Anterior cingulate cortex (tissue), 58 donors: ENCODE results near the gene LRATD1.
A peak's percentile ranks its signal among the peaks of the same experiment; 100 is the strongest.
"Not testable (repeated sequence)": the region's sequence is repeated elsewhere in the genome, so short reads cannot be mapped to it uniquely, and the experiment has no call there.

Experiments used
- DNase-seq, 58 donors: peaks; one replicate each; lab custom pipeline; 2025; lab: John Stamatoyannopoulos, UW

LRATD1 gene, protein sequence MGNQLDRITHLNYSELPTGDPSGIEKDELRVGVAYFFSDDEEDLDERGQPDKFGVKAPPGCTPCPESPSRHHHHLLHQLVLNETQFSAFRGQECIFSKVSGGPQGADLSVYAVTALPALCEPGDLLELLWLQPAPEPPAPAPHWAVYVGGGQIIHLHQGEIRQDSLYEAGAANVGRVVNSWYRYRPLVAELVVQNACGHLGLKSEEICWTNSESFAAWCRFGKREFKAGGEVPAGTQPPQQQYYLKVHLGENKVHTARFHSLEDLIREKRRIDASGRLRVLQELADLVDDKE

DNA sequence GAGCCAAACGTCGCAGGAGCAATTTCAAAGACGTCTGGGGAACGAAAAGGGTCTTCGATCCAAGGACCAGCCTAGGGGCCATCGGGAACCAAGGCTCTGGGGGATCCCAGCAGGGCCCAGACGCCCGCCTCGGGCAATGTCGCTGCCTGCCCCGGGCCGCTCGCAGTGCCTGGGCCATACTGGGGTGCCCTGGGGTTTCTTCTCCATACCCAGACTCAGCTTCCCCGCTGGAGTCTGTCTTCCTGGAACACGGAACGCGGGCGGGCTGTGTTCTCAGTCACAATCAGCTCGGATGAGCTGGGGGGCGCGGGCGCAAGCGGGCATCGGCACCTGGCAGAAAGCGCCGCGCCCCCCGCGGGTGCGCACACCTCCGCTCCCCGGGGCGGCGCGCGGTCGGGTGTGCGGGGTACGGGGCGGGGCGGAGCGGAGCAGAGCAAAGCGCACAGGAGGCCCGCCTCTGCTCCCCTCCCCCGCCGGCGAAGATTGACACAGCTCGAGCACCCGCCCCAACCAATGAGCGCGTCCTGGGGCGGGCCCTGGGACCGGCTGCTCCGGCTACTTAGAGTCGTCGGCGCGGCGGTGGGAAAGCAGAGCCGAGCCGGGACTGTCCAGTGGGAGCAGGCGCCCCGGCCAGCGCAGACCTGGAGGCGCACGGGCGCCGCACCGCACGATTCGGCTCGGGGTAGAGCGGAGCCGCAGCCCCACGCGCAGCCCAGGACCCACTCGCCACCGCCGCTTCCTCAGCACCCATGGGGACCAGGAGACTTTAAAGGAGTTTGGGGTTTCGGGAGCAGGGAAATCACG is at the start of gene LRATD1:
Gene LRATD1, plus strand, starts transcription at position 585 of the 804 bp plus-strand sequence. CDS start 1,263 bp downstream, outside the sequence.
- DNase-seq = peak; percentile 34 to 93 (median 78)

DNA sequence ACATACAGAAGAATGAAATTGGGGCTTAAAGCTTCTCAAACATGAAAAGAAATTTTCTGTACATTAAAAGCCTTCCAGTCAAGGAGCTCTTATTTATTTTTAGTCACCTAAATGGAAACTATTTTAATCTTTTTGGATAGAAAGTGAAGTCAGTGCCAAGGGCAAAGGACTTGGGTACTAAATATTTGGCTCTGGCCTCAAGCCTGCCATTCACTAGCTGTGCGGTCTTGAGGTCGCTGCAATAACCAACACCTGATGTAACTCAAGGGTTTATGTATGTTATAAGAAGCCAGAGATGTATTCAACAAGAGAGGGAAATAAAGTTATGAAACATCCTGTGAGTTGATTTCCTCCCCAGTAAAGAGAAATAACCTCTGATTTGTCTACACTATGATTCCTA is 49.5 kb upstream of the LRATD1 start:
- DNase-seq = no peak

DNA sequence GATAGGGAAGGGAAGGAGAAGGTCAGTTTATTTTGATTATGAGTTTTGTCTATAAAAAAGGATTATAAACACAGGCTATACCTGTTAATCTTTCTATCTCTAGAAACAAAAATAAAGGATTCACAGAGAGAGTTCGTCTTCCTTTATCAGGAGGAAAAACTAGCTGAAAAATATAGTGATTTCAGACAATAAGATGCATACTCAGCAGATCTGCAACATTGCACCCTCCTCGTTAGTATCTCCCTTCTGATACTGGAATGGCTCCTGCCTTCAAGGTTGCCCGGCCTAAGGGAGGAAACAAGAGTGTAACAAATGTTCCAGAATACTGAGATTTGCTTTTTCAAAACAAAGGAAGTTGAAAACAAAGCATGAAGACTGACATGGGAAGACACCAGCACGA is 48.7 kb upstream of the LRATD1 start:
- DNase-seq = no peak

DNA sequence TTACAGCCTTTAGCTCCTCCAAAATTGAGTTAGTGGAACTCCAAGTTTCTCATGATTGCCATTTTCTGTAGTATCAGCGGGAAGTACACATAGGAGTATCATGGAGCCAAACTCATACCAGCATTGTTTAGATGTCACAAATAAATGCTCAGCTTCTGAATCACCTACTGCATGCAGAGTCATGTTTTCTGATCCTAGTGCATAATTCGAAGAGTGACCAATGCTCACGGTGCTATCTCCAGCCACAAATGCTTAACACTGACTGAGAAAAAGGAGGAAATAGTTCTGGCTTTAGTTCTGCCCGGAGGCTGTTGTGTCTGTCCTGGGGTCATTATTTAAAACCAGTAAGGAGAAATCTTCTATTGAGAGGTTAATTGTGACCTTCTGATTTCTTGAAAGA is 45.4 kb upstream of the LRATD1 start:
- DNase-seq = no peak

DNA sequence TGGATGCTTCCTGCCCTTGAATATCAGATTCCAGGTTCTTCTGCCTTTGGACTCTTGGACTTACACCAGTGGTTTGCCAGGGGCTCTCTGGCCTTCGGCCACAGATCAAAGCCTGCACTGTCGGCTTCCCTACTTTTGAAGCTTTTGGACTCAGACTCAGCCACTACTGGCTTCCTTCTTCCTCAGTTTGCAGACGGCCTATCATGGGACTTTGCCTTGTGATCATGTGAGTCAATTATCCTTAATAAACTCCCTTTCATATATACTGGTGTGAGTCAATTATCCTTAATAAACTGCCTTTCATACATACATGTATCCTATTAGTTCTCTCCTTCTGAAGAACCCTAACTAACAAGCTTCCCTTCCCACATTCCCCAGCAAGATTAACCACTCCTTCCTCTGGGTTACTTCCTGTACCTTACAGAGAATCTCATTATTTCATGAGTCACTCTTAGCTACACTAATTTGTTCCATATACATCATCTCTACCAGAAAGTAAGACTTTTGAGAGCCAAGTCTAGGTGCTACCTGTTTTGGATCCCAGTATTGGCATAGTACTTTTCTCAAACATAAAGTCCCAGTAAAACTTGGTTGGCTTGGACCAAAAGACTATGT is 31.3 kb upstream of the LRATD1 start:
- no peak for DNase-seq

DNA sequence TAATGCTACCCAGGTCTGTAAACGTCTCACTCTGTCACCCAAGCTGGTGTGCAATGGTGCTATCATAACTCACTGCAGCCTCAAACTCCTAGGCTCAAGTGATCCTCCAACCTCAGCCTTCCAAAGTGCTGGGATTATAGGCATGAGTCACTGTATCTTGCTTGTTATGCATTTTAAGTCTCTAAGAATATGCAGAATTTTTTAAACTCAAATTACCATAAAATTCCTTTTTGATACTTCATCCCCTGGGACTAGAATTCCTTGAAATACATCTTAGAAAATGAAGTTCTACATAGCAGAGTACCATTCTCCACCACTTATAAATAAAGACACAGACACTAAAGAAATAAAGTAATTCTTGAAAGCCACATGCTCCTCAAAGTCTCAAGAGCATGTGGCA is 30.2 kb upstream of the LRATD1 start:
- no peak for DNase-seq

DNA sequence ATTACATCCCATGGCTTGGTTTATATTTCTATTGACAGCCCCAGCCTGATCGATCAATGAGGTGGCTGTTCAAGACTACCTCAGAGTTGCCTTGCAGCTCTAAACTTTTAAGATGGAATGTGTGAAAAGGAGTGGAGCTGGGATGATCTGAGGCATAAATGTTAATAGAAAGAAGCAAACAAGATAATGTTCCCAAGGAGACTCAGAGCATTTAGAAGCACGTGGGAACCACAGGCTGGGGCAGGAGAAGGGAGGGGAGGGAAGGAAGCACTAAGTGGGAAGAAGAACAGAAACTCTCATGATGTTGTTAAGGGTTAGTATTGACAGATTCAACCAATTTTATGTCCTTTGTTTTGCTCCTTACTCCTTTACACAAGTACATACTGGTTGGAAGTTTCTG is 28.8 kb upstream of the LRATD1 start:
- no peak for DNase-seq

DNA sequence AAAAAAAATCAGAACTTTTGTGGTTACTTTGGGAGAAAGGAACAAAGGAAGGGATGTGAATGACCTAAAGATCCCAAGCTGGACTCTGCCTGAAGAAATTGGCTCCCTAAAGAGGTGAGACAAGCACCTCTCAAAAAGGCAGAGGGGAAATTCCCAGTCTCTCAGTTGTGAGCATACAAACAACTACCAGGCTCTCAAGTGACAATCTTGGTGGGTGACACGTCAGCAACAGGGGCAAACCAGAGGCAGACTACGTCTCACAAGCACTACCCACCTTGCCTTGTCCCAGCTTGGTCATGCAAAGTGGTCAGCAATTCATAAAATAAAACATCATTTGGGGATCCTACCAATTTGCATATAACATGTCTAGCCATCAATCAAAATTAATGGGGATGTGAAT is 24.3 kb upstream of the LRATD1 start:
- DNase-seq = no peak

DNA sequence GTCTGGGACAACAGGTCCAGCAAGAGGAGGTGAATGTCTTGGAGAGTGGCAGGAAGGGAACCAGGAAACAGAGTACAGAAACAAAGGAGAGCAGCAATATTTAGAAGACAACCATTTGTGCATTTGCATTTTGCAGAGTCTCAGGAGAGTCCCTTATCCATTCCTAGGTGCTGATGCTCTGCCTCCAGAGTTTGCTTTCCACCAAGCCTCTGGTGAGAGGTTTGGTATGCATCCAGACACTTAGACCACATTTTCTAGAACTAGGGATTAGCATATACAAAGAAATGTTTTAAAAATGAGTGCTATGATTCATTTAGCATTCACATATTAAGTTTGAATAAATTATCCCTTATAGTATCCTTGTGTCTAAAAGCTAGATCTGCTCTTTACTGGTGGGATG is 18.5 kb upstream of the LRATD1 start:
- no peak for DNase-seq

DNA sequence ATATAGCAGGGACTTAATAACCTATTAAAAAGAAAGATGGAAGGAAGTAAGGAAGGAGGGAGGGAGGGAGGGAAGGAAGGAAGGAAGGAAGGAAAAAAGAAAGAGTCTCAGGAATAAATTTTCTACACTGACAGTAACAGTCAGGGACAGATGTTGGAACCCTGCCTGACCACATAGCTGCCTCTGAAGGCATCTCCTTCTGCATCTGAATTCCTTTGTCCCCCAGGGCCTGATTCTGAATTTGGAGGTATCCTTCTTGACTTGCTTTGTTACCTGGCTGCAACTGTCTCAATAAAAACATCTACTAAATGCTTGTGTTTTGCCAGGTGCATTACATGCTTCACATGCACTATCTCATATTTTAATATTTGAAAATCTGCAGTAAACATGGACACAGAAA is 17.4 kb upstream of the LRATD1 start:
- DNase-seq = no peak

DNA sequence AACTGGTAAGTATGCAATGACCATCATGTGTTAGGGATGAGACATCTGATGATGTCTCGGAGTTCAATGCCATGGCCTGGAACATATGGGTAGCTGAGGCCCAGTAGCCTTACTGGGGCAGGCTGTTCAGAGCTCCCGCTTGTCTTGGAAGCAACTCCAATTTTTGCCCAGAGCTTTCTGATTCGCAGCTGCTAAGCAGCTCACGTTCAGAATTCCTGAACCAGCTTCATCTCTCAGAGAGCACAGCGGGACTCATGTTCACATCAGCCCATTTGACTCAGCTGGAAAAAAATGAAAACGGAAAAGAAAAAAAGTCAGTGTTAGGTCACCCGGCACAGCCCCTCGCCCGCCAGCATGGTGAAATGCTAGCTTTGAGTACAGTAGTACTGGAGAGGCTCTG is 16.8 kb upstream of the LRATD1 start:
- DNase-seq = no peak

DNA sequence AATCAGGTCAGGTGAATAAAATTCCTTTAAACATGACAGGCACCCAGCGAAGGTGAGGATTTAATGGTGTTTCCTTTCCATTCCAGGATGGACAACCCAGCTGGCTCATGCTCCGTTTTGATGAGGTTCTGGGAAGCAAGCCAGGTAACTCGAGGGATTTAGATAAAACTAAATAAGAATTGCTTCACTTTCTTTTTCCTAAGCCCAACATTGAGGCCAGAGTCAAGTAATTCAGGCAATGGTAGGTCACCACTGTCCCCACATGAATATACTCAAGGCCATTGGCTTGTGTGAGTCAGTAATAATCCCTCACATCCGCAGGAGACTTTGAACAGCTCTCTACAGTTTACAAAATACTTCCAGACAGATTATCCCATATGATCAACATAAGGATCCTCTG is 16.2 kb upstream of the LRATD1 start:
- no peak for DNase-seq

DNA sequence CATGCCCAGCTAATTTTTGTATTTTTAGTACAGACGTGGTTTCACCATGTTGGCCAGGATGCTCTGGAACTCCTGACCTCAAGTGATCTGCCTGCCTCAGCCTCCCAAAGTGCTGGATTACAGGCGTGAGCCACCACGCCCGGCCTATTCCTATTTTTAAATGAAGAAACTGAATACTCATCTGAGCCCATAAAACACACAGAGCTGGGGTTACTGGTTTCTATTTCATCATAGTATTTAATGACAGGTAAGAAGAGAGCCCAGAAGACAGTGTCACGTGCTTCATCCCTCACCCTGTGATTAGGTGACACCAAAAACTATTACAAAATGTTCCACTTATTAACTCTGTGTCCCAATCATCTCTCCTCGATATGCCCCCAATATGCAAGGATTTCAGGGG is 15.6 kb upstream of the LRATD1 start:
- DNase-seq = no peak

DNA sequence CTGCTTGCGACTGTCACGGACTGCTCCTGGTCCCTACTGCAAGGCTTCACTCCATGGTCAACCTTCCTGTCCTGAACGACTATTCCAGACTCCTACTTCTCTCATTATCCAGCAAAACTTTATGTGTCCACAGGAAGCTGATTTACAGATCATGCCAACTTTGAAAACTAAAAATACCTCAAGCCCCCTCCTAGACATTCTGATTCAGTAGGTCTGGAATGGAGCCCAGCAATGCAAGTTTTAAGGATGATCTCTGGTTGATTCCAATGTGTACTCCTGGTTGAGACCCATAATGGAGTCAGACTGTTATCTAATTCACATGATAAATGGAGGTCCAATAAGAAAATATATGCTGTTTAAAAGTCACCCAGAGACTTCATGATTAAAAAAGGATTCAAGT is 13.1 kb upstream of the LRATD1 start:
- DNase-seq = no peak

DNA sequence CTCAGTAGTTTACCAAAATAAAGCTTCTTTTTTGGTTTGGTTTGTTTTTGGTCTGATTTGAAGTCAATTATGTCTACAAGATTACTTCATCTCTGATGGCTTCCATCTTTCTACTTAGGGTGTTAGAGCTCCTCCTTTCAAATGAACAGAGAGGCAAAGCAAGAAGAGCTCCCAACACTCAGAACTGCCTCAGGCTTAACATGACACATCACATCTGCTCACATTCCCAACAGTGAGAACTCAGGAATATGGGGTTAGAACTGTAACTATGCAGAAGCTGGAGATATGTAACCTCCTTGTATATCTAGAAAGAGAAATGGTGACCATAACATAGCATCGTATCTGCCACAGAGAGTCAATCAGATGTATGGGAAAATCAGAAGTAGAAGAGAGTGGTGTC is 11.4 kb upstream of the LRATD1 start:
- no peak for DNase-seq

DNA sequence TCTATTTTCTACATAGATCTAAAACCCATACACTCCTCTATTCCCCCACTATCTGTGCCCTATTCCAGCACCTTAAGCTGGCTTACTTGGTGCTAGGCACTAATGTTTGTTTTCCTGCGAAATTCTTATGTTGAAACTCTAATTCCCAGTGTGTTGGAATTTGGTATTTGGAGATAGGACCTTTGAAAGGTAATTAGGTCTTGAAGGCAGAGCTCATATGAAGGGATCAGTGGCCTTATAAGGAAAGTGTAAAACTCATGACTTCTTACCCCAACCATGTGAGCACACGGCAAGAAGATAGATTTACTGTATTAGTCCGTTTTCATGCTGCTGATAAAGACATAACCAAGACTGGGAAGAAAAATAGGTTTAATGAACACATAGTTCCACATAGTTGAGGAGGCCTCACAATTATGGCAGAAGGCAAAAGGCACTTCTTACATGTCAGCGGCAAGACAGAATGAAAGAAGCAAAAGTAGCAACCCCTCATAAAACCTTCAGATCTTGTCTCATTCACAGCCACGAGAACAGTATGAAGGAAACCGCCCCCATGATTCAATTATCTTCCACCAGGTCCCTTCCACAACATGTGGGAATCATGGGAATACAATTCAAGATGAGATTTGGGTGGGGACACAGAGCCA is 10.5 kb upstream of the LRATD1 start:
- DNase-seq = no peak

DNA sequence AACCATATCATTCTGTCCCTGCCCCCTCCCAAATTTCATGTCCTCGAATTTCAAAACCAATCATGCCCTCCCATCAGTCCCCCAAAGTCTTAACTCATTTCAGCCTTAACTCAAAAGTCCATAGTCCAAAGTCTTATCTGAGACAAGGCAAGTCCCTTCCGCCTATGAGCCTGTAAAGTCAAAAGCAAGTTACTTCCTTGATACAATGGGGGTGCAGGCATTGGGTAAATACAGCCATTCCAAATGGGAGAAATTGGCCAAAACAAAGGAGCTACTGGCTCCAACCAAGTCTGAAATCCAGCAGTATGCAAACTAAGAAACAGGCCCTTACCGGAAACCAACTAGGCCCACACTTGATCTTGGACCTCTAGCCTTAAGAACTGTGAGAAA is 10.0 kb upstream of the LRATD1 start:
- not testable (repeated sequence) for DNase-seq

DNA sequence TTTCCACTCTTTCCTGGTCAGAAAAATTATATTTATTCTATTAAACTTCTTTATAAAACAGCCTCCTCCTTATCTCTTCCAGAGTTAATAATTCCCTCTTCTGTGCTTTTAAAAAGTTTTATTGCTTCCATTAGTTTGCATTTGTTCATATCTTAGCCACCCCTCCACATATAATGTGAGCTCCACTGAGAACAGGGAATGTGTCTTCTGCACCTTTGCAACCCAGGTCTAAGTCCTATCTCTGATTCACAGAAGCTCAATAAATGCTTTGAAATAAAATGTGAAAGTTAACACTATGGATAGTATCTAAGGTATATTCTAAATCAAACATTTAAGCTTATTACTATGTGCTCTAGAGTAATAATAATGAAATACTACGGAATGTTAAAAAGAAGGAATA is 9.3 kb upstream of the LRATD1 start:
- DNase-seq = no peak

DNA sequence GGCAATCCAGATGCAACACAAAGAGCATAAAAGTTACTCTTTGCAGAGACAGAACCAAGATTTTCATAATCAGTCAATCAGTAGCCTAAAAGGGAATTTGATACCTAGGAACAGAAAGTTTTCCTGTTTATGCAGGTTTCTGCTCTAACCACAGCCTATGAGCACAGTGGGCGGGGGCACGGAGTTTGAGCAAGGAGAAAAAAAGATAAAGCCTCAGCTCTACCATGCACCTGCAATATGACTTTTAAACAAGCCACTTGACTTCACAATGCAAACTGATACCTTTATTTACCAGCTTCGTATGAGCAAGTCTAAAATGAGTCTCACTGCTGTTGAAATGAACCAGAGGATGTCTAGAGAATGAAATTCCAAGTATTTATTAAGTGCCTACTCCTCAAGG is 5.6 kb upstream of the LRATD1 start:
- DNase-seq = no peak

DNA sequence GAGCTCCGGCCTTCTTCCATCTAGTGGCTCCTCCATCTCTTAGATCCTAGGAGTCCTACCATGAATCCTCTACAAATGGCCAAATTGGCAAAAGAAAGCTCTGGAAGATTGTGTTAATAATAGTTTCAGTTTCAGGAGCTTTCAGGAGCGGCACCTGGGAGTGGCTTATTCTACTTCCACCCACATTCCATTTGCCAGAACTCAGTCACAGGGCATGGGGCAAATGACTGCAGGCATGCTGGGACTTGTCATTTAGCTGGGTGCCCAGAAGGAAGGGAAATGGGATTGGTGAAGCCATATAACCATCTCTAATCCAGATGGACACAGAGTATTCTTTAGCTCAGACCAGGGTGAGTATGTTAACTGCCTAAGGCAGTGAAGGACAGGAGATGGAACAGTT is 3.6 kb upstream of the LRATD1 start:
- DNase-seq = no peak

DNA sequence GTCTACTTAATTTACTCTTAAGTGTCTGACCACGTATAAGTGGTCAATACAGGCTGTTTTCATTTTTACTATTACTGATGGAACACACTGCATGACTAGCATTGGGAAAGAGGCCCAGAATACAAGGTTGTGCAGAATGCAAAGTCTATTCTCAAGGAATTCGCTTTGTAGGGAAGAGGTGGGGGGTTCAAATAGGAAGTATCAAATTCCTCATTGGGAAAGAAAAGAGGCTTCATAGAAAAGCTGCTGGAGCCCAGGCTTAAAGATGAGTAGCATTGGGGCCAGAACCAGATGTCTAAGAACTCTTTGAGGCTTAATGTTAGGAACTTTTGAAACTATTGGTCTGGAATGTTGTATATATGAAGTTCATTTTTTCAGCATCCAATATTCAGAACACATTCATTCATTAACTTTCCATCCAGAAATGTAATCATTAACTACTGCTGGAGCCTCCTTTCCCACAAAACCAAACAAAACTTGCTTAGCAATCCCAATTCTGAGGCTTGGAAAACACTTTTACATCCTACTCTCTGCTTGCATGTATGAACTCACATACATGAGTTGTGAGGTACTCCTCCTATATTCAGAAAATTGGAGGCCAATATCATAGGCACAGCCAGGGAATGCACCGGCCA is 994 bp upstream of the LRATD1 start:
- no peak for DNase-seq
